Right lobe of liver (tissue), 4 donors: ENCODE measurements around the gene RAI1.

Source experiments
- CTCF ChIP-seq, 4 donors: fragments of 200-600 bp in 3 of 4; fragments of 450-650 bp in 1 of 4; IDR thresholded peaks; one replicate each; pipeline versions ENCODE4 v1.5.1 to v1.8.0; 2016 to 2022; ENCODE audit warnings: antibody characterized with exemption in 4 of 4, mild to moderate bottlenecking in 2 of 4
- POLR2A ChIP-seq: fragments of 450-650 bp; IDR thresholded peaks from one replicate; pipeline ENCODE4 v1.6.1; 2017; ENCODE audit warnings: antibody characterized with exemption, mild to moderate bottlenecking
- donor health status: DM: no; HTN: no; CAD: no.
- donor health status: DM: no; HTN: no; CAD: no.
- donor health status: DM: no; HTN: yes; CAD: no.

GRCh38 chr17:17772231-17772630 lies 91.0 kb downstream of the RAI1 start:
- TF ChIP-seq CTCF (IDR thresholded peaks at IDR 0.05) (no peak), POLR2A (no peak)
